NCI-H1694 treated with DMSO at 0.1 percent for 48 hours (cell line): ENCODE measurements around the gene CASZ1.

Source experiments
- DNase-seq: peaks from one replicate; lab custom pipeline; 2025; lab: John Stamatoyannopoulos, UW

CASZ1 gene

DNA sequence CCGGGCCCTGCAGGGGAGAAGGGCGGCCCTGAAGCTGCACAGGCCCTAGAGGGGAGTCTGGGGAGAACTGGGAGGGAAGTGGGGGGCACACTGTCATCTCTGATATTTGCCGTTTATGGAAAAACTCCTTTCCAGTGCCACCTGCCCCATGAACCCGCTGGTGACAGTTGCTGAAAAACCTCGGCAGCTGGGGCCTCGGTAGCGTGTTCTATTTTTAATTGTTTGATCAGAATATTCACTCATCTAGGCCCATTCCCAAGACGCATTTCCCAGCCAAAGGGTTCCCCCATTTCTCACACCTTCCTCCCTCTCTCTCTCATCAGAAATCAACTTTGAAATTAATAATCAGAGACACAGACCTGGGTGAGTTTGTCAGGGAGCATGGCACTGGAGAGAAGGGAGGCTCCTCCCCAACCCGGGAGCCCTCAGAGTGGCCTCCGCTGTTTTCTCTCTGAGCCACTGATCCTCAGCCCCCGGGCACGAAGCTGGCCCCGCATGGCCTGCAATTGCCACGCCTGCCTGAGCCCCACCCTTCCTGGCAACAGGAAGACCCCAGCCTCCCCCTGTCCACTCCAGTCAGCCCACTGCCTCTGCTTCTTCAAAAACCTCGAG lies 111.1 kb downstream of the CASZ1 start:
- DNase-seq = peak; percentile 19

DNA sequence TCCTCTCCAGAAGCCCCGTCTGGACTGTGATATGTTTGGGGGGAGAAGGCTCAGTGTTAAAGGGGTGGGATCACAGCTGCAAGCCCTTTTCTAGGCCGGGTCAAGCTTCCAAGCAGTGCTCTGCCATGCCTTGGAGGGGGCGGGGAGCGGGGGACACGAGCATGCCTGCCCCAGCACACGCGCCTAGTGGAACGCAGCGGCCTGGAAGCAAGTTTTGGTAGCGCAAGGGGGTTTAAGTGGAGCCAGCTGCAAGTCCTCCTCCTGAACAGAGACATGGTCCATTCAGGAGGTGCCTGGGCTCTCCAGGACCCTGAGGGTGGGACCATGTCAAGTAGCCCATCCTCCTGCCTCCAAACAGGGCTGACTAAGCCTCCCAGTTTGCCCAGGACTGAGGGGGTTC lies 112.2 kb downstream of the CASZ1 start:
- DNase-seq = no peak

DNA sequence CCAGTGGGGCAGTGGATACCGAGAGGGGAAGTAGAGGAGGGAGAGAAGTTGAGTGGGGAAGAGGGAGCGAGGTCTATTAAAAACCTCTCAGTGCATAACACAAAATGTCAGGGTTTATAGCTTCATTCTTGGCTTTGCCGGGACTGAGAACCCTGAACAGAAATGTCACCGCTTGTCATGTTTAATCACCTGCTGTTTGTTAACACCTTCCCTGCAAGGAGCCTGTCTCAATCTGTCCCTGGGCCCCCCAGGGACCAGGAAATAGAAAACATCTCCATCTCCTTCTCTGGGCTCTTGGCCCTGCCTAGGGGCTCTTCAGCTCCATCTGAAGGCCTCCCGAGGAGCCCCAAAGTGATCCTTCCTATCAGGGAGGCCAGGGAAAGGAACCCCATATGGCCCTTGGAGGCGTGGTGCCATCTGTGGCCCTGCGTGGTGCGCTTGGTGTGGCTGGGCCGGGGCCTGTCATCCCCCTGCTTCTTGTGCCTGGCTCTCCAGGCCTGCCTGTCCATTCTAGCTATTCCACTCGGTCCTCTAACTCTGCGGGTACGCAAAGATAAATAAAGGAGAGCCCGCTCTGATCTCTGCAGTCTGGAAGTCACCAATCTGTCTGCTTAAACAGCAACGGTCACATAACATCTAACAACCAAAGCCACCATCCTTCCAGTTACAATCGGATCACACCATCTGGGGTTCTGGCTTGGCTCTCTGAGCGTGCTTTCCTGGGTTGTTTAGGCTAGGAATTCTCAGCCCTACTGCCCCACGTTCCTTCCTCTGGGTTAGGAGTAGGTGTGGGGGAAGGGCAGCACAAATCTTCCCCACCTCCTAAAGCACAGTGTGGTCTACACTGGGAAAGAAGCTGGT lies 113.8 kb downstream of the CASZ1 start:
- DNase-seq = peak; percentile 16

DNA sequence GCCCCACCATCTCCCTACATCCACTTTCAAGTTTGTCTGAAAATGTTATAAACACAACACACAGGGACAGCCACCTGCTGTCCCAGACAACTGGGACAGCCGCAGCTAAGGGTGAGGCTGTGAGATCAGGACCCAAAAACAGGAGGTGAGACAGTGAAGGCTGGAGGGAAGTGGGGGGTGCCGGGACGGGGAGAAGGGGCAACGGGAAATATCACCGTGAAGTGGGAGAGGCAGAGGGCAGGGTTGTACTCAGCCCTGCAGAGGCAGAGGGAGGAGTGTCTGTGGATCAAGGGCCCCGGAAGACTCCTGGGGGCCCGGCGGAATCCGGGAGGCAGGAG lies 114.4 kb downstream of the CASZ1 start:
- no peak for DNase-seq

DNA sequence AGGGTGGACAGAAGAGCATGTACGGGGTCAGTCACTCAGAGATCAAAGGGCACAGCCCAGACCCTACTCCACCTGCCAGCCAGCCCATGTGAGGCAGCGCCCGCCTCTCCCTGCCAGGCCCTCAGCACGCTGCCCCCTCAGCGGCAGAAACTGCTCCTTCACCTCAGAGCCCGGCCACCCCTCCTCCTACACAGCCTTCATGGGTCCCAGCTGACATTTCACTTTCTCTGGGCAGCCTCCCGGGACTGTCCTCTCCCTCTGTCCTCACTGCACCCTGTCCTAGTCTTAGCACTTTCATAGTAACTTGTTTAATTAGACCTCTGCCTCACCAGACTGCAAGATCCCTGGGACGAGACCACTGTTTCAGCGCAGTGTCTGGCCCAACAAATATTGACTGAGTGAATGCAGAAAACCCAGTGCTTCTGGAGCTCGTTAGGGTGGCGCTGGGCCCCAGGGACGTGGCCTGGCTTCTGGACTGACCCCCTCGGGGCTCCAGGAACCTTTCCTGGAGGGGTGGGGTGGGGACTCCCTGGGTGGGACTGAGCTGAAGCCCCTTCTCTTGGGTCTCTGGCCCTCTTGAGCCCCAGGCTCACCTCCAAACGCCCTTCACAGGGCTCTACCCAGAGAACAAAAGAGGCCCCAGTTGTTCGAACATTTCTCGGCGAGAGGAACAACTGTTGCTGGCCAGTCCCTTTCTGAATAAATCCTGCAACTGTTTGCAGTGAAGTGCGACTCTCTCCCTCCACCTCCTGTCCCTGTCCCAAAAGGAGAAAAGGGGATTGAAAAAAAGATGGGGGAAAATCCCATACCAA lies 114.9 kb downstream of the CASZ1 start:
- DNase-seq = no peak

DNA sequence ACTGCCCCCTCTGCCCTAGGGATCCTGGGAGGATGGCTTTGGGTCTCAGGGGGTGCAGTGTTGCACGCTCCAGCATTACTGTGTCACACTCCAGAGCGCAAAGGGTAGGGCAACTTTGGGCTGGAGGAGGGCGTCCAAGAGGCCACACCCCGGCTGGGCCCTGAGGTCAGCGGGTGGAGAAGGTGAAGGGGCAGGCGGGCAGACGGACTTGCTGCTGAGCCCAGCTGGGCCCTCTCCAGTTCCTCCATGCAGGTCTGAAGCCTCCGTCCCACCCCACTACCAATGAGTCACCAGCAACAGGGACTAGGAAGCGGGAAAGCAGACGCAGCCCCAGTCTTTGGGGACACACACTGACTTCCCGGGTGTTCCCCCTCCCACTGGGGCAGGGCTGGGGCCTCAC lies 116.0 kb downstream of the CASZ1 start:
- DNase-seq = no peak

DNA sequence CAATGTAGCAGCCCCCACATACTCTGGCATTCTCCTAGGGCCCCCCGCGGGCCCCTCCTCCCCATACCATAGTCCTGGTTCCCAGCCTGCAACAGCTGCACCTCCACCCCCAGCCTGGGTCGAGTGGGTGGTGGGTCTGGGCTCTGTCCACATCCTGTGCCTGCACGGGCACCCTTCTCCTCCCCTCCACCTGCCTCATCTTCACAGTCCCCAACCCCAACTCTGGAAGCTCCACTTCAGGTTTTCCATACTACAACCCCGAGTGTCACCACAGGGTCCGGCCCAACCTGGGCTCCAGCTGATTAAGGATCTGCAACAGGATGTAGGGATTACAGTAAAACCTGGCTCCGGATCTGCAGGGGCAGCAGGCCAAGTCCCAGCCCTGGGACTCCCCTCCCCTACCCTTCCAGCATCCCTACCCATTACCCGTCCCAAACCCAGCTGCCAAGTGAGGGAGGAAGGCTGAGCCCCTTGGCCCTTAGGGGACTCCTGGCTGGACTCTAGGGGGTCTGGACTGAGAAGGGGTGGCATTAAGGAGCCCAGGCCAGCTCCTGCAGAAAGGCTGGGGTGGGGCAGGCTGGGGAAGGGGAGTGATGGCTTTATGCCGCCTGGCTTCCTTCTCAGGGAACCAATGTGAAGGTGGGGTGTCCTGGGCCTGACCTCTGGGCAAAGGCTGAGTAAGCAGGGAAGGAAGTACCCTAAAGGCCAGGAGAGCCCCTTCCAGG lies 116.8 kb downstream of the CASZ1 start:
- DNase-seq = peak; percentile 81

DNA sequence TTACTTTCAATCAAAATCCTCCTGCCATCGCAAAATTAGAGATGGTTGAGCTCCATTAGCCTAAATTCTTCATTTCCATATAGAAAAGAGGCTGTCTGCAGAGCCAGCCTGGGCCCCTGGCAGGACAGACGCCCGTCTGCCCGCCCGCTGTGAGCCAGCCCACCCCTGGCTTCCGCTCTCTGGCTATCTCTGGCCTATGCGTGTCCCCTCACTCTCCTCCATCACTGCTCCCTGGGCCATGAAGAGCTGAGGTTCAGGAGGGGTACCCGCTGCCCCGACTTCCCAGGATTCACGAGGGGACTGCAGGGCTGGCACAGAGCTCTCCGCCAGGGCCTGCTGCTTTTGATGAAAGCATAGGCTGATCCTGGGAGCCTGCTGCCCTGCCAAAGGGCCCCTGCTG lies 117.6 kb downstream of the CASZ1 start:
- no peak for DNase-seq

DNA sequence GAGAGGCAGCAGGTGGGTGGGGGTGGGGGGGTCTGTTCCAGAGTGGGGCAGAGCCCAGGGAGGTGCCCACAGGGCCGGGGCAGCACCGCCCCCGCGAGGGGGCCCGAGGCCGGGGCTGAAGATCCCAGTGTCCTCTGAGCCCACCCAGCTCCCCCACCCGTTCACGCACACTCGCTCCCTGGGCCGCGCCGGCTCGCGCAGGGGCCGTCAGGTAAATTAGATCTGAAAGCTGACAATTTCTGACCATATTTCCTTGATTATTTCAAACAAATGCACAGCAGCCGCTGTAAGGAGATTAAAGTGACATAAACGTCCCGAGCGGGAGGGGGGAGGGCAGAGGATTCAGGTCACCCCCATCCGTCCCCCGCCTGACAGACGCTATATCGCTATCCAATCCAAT lies 118.0 kb downstream of the CASZ1 start:
- no peak for DNase-seq

DNA sequence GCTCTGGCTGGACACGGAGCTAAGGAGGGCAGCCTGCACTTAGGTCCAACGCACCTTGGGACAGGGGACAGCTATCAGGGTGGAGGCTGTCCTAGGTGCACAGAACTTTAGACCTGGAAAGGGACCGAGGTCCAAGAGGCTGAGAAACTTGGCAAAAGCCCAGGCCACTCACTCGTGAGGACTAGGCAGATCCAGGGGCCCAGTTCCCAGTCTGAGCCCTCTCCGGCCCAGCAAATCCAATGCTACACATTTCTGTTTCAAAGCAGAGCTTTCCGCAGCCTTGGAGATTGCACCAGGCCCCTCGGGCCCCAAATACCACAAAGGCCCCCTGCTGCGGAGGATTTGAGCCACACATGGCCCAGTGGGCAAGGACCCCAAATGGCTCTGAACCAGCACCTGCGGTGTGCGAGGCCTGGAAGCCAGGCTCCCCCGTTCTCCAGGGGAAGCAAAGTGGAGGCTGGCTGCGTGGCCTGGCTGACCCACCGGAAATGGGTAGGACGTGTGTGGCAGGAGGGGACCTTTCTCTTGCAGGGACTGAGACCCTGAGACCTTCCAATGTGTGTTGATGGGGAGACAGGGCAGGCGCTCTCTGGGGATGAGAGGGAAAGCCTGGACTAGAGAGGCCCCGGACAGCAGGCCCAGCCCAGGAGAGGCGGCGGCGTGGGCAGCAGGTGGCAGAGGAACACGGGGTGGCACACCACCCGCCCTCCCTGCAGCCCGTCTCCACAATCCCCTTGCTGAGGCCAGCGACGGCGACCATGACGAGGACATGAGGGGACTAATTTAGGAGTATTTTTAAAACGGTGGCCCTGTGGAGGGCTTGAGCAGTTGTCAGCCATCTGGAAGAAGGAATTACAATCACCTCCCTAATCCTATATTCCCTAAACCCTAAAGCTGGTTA lies 118.7 kb downstream of the CASZ1 start:
- DNase-seq = no peak

DNA sequence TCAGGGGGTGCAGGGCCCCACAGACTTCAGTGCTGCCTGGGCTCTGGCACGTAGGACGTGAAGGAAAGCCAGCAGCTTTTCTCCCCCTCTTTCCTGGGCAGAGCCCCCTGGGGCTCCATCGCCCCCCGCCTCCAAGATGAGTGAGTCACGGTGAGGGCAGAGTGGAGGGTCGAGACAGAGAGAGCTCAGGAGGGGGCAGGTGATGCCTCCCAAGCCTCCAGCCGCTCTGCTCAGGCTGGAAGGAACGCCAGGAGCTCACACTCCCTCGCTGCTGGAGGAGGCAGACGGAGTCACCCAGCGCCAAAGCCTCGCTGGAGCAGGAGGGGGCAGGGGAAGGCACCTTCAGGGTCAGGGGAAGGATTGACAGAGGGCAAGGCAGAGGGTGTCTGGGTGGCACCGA lies 119.5 kb downstream of the CASZ1 start:
- DNase-seq = no peak

DNA sequence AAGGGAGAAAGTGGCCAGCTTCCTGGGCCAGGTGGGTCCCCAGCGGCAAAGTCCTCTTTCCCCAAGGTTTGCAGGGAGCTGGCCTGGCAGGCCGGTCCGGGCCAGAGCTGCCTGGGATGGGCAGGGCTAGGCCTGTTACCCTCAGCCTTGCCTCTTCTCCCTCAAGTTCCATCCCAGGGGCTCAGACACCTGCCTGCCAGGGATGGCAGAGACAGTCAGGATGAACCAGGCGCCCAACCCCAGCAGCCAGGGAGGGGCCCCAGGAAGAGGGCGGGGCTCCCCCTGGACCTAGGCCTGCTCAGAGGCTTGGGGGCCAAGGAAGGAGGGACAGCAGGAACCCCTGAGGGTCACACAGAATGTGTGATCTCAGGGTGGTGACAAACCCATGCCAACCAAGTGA lies 120.6 kb downstream of the CASZ1 start:
- no peak for DNase-seq

DNA sequence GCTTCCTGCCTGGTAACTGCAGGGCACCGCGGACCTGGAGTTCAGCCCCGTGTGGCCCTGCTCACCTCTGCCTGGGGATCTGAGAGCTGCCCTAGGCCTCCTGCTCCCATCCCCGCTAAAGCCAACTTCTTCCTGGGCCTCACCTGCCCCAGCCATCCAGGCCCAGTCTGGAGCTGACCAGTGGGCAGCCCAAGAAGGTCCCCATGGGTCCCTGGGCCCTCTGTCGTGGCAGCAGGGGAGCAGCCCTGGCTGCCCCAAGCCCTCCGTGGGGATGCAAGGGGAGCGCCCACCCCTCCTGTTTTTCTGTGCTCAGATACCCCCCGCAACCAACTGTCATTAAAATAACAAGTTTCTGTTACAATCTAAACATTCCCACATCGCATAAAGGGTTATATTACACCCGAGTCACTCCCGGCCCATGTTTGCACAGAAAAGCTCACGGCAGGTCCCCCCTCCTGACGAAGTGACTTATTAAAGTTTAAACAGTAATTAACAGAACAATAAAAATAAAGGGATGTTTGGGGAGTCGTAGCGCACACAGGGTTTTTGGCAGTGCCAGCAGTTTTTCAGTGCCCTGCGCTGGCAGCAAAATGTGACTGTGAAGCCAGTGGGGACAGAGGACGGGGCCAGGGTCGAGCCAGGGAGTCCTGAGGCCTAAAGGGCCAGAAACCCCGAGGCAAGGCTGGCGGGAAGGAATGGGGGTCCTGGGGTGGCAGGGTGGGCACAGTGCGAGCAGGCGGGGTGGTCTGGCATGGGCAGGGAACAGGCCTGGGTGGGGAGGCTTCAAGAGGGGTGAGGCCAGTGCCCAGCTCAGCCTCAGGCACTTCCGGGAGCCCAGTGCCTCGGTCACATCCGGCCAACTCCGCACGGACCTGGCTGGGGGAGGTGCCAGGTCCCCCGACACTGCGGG lies 121.5 kb downstream of the CASZ1 start:
- DNase-seq = no peak

DNA sequence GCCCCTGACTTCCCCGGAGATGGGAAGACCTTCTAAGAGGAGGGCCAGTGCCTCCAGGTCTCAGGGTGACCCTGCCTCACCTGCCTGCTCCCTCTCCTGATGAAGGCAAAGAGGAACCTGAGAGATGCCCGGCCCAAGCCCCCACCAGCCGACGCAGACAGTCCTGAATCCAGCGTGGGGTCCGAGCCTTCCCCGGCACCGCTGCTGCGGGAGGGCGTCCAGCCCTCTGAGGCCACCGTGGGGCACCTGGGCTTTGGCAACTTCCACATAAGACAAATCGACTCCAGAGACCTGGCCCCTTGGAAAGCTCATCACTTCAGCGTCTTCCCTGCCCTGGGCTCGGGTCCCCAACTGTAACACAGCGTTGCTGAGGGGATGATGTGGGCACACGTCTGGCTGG lies 122.2 kb downstream of the CASZ1 start:
- DNase-seq = no peak

DNA sequence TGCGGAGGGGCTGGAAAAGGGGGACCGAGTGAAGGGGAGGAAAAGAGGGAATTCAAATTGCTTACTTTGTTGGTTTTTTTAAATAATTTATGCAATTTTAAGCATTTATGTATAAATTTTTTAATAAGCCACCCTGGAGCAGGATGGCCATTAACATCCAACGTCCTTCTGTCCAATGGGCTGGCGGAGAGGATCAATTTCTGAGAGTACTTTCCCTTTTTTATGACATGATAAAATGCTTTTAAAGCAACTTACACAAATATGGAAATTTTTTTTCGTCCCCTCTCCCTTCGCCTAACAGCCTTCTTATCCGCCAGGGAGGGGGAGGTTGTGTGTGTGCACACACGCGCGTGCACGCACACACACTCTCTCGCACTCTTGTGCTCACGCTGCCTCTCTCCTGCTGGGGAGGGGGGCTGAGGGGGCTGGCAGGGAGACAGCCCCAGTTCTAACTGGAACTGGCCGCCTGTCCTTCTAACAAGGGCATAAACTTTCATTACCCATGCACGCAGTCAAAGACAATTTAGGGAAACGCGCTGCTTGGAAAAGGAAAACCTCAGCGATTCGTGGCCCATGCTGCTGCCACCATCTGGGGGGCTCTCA lies 123.2 kb downstream of the CASZ1 start:
- DNase-seq = no peak

DNA sequence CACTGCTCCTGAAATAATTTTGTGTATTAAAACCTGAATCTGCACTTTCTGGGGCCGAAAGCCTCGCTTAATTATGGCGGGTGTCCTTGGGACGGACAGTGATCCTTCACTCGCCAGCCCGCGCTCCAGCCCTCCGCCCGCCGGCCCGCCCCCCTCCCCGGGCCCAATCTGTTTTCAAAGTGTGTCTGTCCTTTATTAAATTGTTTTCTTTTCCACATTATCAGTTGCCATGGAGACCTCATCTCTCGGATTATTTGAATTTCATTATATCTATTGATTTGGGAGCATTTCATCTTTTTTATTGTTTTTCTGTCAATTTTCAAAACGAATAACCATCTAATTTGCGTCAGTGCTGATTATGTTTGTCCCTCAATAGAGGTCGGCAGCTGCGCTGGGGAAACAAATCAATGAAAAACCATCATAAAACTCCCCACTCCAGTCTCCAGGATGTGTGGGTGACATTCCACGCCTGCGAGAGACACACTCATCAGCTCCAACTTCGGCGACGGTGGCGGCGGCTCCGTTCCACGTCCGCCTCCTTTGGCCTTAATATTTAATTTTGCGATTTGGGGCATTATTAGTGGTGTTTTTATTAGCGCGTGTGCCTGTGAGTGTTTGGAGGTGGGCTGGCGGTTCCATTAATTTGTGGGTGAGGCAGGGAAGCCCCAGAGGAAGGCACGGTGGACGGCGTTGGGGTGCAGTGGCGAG lies 123.9 kb downstream of the CASZ1 start:
- no peak for DNase-seq

DNA sequence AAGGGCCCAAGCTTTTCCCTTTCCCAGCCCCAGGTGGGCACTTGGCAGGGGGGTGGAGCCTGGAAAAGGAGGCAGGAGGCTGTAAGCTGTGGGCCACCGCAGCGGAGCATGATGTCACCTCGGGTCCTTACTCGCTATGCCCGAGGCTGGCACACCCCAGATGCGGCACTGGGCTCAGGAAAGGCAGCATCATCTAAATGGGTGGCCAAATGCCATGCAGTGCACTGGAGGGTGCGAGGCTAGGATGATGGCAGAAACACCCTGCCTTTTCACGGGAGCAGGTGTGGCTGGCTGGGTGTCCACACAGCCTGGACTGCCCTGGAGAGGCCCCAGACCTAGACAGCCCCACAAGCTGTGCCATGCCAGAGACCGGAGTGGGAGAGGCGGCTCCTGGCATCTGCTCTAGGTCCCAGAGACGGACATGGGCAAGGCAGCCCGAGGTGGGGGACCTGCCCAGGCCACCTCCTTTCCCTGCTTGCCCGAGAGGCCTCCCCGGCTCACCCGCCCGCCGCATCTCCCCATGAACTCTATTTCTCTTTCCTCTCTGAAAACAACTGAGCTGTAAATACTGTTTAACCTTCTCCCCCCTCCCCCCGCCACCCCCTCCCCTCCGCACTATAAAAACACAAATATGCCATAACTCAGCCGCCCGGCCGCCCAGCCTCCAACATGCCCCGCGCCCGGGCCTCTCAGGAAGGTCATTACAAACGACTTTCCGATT lies 124.7 kb downstream of the CASZ1 start:
- DNase-seq = no peak

DNA sequence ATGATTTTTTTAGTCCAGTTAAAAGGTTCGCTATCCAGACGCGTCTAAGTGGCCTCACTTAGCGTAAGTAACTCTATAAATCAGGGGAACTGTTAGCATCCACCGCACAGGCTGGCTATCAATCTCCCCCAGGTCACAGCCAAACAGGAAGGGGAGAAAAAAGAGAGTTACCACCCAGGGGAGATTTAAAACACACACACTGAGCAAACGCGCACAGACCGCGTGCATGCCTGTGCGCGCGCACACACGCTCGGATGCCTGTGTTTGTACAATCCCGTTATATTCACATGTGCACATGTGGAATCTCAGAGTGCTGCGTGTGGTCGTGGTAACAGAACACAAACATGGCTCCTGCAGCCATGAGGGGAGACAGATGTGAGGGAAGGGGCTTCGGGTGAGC lies 125.4 kb downstream of the CASZ1 start:
- no peak for DNase-seq

DNA sequence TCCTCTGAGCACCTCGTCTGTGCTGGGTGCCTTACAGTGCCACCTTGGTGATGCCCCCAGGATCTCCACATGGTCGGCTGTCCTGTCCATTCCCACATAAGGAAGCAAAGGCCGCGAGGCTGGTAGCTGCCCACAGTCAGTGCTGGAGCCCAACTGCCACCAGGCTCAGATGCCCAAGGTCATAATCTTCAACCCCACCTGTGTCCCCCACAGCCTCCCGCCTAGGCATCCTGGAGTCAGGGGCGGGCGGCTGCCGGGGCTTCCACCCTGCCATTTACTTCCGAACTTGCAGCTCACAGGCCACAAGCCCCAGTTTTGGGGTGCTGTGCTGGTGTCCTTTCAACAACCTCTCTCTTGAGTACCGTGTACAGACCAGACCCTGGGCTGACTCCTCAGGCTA lies 126.3 kb downstream of the CASZ1 start:
- no peak for DNase-seq
